M059J (cell line): ENCODE data around the gene CUL4A. TPM values are rescaled to one million over a fixed set of nuclear protein-coding genes. Genes with fewer than 3 reads are reported as not detected.

Source experiments
- DNase-seq: peaks from one replicate; pipeline ENCODE4 v3.0.0-alpha.2; 2012; ENCODE audit warnings: low read depth
- total RNA-seq: library from RNA; depleted of rRNA; stranded (reverse); fragments of >200 nt; shearing (Covaris generic); gene quantifications from 2 replicates; pipeline ENCODE4 v1.2.3, GENCODE V29; 2014

The CUL4A gene
- total RNA-seq, 1 experiment from 2014 or later = 83.9 TPM

DNA sequence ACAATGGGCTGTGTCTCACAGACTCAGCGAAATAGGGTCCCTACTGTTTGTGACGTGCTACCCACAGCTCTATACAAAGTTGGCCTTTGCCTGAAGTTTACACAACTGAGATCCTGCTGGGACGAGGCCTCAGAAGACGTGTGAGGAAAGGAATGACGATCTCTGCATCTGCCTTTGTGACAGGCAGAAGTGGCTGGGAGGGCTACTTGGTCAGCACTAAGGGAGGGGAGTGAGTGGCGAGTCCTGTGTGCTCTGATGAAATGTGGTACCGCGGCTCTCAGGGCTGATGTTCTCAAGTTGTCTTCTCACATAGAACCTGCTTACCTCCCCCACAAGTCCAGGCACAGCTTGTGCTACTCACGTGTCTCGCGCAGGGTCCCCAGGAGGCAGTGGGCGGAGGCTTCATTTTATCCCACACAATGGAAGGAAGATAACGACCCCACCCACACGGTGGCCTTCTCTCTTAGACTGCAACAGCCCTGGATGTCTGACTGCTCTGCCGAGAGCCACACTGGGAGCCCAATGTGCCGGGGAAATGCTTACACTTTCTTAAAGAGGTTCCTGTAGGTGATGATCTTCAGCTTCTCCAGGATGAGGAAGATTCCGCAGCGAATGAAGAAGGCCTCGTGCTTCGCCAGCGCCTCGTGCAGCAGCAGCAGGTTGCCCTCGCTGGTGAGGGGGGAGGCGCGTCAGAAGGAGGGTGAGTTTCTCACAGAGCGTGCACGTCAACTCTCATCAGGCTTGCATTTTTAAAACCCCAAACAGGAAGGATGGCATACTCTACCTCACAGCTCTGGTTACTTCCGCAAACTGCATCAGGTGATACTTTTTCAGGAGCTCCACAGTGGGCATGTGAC is 29.8 kb upstream of the CUL4A start:
- no peak for DNase-seq

- peak; percentile 25 for DNase-seq
Measured at GRCh38 chr13:113182046-113182445, 27.4 kb upstream of the CUL4A start.

DNA sequence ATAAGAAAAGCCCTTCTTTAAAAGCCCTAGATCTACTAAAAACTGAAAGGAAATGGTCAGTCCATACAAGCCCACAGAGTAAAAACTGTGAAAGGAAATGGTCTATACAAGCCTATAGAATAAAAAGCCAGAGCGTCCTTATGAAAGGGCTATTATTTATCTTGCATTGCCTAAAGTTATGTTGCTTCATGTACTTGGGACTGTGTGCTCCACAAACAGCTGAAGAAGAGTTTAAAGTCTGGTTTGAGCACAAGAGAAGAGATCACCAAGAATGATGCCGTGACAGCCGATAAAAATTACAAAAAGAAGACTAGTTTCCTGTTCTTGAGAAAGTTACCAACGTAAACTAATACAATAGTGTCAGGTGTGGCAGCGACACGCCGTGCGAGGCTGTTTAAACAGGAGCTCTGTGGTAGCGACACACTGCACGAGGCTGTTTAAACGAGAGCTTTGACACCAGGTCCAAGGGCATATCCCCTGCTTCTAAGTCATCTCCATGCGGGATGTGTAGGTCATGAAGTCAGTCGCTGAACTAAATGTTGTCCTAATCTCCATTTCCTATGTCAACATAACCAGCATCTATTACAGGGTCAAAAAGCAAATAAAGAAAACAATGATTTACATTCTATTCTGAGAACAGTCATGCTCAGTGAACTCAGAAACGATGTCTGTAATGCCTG is 25.8 kb upstream of the CUL4A start:
- DNase-seq = no peak

GRCh38 chr13:113184568-113185440 is 24.6 kb upstream of the CUL4A start:
- DNase-seq = no peak

- DNase-seq = no peak
Measured at GRCh38 chr13:113186061-113186900, 23.1 kb upstream of the CUL4A start.

GRCh38 chr13:113187263-113187669 is 22.1 kb upstream of the CUL4A start:
- DNase-seq = peak; percentile 99

- DNase-seq = peak; percentile 14
Measured at GRCh38 chr13:113187883-113188665, 21.3 kb upstream of the CUL4A start.

GRCh38 chr13:113190181-113190580 is 19.2 kb upstream of the CUL4A start:
- DNase-seq = no peak

DNA sequence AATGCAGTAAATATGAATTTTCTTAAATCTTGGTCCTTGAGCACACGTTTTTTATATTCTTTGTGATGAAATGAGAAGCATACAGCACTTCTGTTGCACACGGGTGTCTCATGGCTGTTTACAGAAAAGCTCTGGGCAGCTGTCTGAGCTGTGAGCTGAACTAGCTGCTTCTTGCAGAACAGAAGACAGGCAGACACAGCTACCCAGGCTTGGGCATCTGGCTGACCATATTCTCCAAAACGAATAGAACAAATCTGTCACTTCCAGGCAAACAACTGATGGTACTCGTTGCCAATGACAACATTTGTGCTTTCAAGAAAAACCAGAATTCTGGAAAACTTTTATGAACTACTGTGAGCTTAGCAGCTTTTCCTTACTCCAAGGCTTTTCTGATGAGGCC is 17.1 kb upstream of the CUL4A start:
- DNase-seq = no peak

DNA sequence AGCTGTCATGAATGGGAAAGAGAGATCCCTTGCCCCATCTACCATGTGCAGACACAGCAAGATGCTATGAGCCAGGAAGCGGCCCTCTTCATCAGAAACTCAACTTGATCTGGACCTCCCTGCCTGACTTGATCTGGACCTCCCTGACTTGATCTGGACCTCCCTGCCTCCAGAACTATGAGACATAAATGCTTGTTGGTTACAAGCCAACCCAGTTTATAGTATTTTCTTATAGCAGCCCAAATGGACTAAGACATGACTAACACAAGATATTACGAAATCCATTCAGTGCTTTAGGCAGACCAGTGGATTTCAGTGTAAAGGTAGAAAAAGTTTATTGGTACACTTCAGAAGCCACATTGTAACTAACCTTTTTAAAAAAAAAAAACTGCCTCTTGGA is 16.5 kb upstream of the CUL4A start:
- DNase-seq = peak; percentile 66

GRCh38 chr13:113195360-113195759 is 14.1 kb upstream of the CUL4A start:
- DNase-seq = no peak

GRCh38 chr13:113196970-113197737 is 12.3 kb upstream of the CUL4A start:
- DNase-seq = no peak

DNA sequence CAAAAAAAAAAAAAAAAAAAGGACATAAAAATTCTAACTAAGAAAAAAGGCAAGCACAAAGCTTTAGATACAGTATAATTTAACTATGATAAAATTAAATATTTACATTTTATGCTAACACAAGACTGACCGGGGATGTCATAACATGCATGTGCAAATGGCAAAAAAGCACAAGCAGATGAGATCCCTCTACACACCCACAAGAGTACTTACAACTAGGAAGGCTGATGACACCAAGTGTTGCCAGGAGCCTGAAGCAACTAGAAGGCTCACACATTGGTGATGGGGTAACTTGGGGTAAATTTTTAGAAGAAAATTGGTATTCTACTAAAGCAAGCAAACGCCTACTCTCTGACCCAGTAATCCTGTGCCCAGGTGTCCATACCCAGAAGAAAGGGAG is 7.6 kb upstream of the CUL4A start:
- DNase-seq = no peak

GRCh38 chr13:113202912-113203311 is 6.5 kb upstream of the CUL4A start:
- no peak for DNase-seq

DNA sequence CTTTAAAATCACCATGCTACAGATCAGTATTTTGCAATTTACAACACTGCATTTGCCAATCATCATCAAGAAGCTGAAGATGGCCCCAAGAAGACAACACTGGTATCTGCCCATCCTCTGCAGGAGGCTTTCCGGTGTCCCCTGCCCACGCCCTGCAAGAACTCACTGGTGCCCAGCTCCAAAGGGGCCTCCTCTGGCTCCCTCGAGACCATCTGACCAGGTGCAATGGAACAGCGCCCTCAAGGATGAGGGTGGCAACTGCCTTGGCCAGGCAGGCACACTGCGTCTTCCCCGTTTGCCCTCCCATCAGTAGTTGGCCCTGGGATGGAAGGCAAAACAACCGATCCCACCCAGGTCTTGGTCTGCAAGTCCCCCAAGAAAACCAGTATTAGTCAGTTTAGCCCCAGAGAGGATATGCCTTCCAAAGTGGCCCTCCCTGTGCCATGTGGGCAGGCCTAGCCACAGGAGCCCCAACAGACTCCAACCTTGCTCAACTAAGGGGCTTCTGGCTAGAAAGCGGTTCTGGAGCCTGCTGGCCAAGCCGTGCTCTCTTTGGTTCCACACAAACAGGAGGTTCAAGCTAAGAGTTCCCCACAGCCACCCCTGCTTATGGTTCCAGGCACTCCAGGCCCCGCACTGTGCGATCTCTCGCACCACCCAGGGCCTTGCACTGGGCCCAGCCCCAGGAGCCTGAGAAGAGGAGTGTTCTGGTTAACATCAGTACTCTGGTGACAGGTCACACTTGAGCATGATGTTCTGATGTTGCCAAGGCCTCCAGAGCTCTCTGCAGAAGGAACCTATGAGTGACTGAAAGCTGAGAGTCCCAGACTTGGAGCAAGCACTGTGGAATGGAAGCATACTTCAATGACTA is 5.7 kb upstream of the CUL4A start:
- DNase-seq = no peak

DNA sequence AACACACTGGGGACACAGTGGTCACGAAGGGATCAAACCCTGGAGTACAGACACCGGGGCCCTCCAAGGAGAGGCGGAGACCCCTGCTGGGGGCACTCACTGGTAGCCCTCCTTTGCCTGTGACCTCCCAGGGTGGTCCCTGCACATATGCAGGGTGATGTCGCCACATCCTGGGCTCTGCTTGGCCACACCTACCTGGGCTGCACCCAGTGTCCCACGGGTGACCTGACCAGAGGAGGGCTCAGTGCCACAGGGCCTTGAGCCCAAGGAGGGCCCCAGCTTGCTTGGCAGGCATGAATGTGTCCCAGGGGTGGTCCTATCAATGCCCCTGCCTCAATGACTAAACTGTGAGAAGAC is 5.1 kb upstream of the CUL4A start:
- DNase-seq = no peak

- peak; percentile 25 for DNase-seq
Measured at GRCh38 chr13:113205428-113205931, 3.9 kb upstream of the CUL4A start.

- no peak for DNase-seq
Measured at GRCh38 chr13:113207460-113207859, 2.0 kb upstream of the CUL4A start.
